Kidney (tissue), 14 donors: Measurements from ENCODE around the gene HSF4. TPM values are rescaled to one million over a fixed set of nuclear protein-coding genes. Genes with fewer than 3 reads are reported as not detected.

Experiments used
- DNase-seq, 5 donors: peaks; one replicate each; pipeline ENCODE4 v3.0.0-alpha.2; 2013 to 2020
- FAIRE-seq: peaks from 2 replicates; lab custom pipeline; 2012; peaks lifted over from hg19 to GRCh38; lab: Jason Lieb, UNC
- H3K27ac ChIP-seq, 2 donors: one replicate each; pipeline ENCODE4 v1.7.0; 2013; ENCODE audit warnings: low read depth in 2 of 2, low read length in 2 of 2, inconsistent platforms in 1 of 2
- H3K27me3 ChIP-seq: one replicate; pipeline ENCODE4 v1.7.1; 2013; ENCODE audit warnings: low read length, inconsistent platforms; ENCODE audit not compliant: control insufficient read depth, insufficient read depth
- H3K36me3 ChIP-seq, 3 donors: one replicate each; pipeline versions ENCODE4 v1.7.0 to v1.7.1; 2013; ENCODE audit warnings: low read length in 3 of 3, control low read depth in 1 of 3, inconsistent platforms in 1 of 3; ENCODE audit not compliant: insufficient read depth in 3 of 3, control insufficient read depth in 2 of 3
- H3K4me1 ChIP-seq, 3 donors: one replicate each; pipeline versions ENCODE4 v1.7.0 to v1.7.1; 2013; ENCODE audit warnings: low read length in 3 of 3, inconsistent platforms in 1 of 3, low read depth in 1 of 3; ENCODE audit not compliant: control insufficient read depth in 2 of 3, insufficient read depth in 2 of 3
- H3K4me3 ChIP-seq, 3 donors: one replicate each; pipeline versions ENCODE4 v1.7.0 to v1.8.1; 2013; ENCODE audit warnings: low read length in 3 of 3, control low read depth in 1 of 3, inconsistent platforms in 1 of 3
- H3K9ac ChIP-seq, 3 donors: one replicate each; pipeline versions ENCODE4 v1.7.0 to v1.7.1; 2013; ENCODE audit warnings: low read length in 3 of 3, control low read depth in 1 of 3, inconsistent platforms in 1 of 3
- H3K9me3 ChIP-seq, 3 donors: one replicate each; pipeline versions ENCODE4 v1.7.0 to v1.7.1; 2013; ENCODE audit warnings: low read length in 3 of 3, control low read depth in 1 of 3, inconsistent platforms in 1 of 3; ENCODE audit not compliant: control insufficient read depth in 2 of 3, insufficient read depth in 1 of 3
- intact Hi-C: fragments of 100-400 bp; cut with DNase I; formaldehyde crosslinking; loops from one replicate; pipeline ENCODE4 v1.11.1; 2022
- polyA plus RNA-seq: library from polyadenylated mRNA; stranded (reverse); fragments of 350-450 nt; fragmentation: Illumina TruSeq; extraction: RNeasy Lipid Tissue Mini Kit (QIAGEN cat#74804); gene quantifications from one replicate; pipeline ENCODE4 v1.2.3, GENCODE V29; 2014; ENCODE audit warnings: low read depth, low replicate concordance; ENCODE audit not compliant: insufficient read depth
- total RNA-seq: library from RNA; stranded (reverse); fragmentation: NEBNext Ultra II Directional; extraction: Animal tissue kit (Norgen Biotek cat#: 25700); gene quantifications from one replicate; pipeline ENCODE4 v1.2.1, GENCODE V29; 2021
- TF ChIP-seq, protein P1 (sequence below): IDR thresholded peaks from 3 replicates; pipeline ENCODE4 v1.5.1; 2012; ENCODE audit warnings: mild to moderate bottlenecking, moderate library complexity, borderline replicate concordance; ENCODE audit not compliant: insufficient read depth; ENCODE audit errors: extremely low read depth
- donor health status: control.
- donor health status: control.
- donor health status: control.
- donor health status: control.
- donor health status: control.
- donor health status: DM: yes; HTN: yes; CAD: no.
- donor health status: Normal renal cell carcinoma (clear cell type).

The HSF4 gene
- total and polyA plus RNA-seq, 2 donors from 2014 or later = 26.7 to 37.9 TPM

DNA sequence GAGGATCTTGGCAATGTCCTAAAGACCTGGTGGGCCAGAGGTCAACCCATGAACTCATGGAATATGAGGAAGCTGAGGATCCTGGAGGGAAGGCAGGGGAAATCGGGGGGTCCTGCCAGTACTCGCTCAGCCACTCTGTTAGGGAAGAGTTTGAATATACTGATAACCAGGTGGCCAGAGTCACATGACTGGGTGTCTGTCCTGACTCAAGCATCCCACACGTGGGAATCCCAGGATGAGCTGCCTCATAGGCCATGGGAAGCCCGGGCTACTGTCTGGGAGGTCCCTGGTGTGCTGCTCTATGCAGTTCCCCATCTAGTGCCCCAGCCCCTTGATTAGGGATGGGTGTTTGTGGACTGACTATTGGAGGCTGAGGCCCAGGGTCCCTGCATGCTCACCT, 23.8 kb downstream of the HSF4 start:
- peaks cover 0 to 29% (median 11%) of the 10 kb centered on the region in 3 donors for H3K4me1 ChIP-seq
- intact Hi-C loops = no loop called here
- DNase-seq (no peak), FAIRE-seq (no peak)
- no peak overlapping the region for H3K9ac ChIP-seq
- H3K4me3 ChIP-seq = no peak overlapping the region
- TF ChIP-seq, protein P1, sequence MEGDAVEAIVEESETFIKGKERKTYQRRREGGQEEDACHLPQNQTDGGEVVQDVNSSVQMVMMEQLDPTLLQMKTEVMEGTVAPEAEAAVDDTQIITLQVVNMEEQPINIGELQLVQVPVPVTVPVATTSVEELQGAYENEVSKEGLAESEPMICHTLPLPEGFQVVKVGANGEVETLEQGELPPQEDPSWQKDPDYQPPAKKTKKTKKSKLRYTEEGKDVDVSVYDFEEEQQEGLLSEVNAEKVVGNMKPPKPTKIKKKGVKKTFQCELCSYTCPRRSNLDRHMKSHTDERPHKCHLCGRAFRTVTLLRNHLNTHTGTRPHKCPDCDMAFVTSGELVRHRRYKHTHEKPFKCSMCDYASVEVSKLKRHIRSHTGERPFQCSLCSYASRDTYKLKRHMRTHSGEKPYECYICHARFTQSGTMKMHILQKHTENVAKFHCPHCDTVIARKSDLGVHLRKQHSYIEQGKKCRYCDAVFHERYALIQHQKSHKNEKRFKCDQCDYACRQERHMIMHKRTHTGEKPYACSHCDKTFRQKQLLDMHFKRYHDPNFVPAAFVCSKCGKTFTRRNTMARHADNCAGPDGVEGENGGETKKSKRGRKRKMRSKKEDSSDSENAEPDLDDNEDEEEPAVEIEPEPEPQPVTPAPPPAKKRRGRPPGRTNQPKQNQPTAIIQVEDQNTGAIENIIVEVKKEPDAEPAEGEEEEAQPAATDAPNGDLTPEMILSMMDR = no peak
- H3K27me3 ChIP-seq = no peaks in the 10 kb centered on the region
- H3K9me3 ChIP-seq = no peaks in the 10 kb centered on the region
- no peak overlapping the region for H3K27ac ChIP-seq
- H3K36me3 ChIP-seq = peaks cover 0 to under 1% (median 0%) of the 10 kb centered on the region in 3 donors

DNA sequence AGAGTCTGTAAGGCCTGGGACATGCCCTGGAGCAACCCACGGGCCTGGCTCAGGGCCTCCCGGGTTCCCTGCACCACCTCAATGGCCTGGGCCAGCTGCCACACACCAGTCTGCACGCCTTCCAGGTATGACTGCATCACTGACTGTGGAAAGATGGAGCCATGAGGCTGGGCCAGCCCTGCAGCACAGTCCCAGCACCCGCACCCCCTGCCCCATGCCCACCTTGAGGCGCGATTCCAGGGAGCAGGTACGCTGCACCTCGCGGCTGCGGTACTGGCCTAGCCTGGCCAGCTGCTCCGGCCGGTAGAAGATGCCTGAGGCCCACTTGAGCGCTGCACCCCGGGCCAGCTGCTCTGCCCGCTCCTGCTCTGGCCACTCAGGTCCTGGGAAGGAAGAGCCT, 24.3 kb downstream of the HSF4 start:
- no peaks in the 10 kb centered on the region for H3K9me3 ChIP-seq
- peaks cover 0 to 32% (median 15%) of the 10 kb centered on the region in 3 donors for H3K4me1 ChIP-seq
- FAIRE-seq (no peak), DNase-seq (no peak)
- no peak overlapping the region for H3K4me3 ChIP-seq
- H3K27ac ChIP-seq = no peak overlapping the region
- peaks cover 0 to 5% (median 0%) of the 10 kb centered on the region in 3 donors for H3K36me3 ChIP-seq
- TF ChIP-seq, protein P1 = no peak
- no peaks in the 10 kb centered on the region for H3K27me3 ChIP-seq
- intact Hi-C loops = no loop called here
- no peak overlapping the region for H3K9ac ChIP-seq

DNA sequence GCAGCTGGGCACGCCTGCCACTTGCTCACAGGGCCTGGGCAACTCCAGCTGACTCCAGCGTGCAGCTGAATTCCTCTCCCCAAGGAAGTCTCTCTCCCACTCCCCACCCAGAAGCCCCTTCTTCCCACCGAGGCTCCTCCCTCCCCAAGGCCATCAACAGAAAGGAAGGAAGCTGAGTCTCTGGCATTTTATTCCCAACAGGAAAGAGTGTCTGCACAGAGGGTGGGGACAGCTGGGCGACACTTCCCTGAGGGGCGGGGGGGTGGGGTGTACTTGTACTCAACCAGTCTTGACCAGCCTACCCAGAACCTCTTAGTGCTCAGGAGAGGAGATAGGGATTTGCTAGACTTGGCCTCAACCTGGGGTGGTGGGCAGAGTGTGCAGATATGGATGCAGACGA, 25.5 kb downstream of the HSF4 start, which contains the start of gene EXOC3L1:
EXOC3L1 (minus strand) TSS at position 96 of the 400 bp plus-strand sequence. CDS start 460 bp downstream, outside the sequence.
- Histone ChIP-seq H3K4me3 (peak within 1 kb of the TSS in 1 of 3 donors; percentile 44), H3K4me1 (peaks cover 0 to 28% (median 18%) of the 10 kb centered on the region in 3 donors), H3K9ac (peak within 1 kb of the TSS in 1 of 3 donors; percentile 34), H3K9me3 (no peaks in the 10 kb centered on the region), H3K27ac (peak within 1 kb of the TSS in 1 of 2 donors; percentile 44), H3K27me3 (no peaks in the 10 kb centered on the region), H3K36me3 (peaks cover 2 to 17% (median 8%) of the 10 kb centered on the region in 3 donors)
- TF ChIP-seq, protein P1 = no peak
- DNase-seq (peak in 1 of 5 donors; percentile 41), FAIRE-seq (no peak)
- intact Hi-C loops = no loop called here
